GM23338 (cell line): Measurements from ENCODE around the gene LURAP1L.

ENCODE experiments used
- EZH2 ChIP-seq: fragments of 200-600 bp; sonication (generic); IDR thresholded peaks from one replicate; pipeline ENCODE4 v1.8.0; 2017; ENCODE audit warnings: antibody characterized with exemption, mild to moderate bottlenecking, low read depth; ENCODE audit not compliant: unreplicated experiment
- EZH2phosphoT487 ChIP-seq: fragments of 200-600 bp; sonication (generic); IDR thresholded peaks from one replicate; pipeline ENCODE4 v1.8.1; 2018; ENCODE audit warnings: antibody characterized with exemption; ENCODE audit not compliant: unreplicated experiment
- POLR2AphosphoS5 ChIP-seq: IDR thresholded peaks from 2 replicates; pipeline ENCODE4 v1.6.1; 2016; ENCODE audit warnings: antibody characterized with exemption, low read depth
- TF ChIP-seq, protein P1 (sequence below), 2 experiments: fragments of 200-600 bp in 1 of 2; sonication (generic) in 1 of 2; conservative IDR thresholded peaks; 2 replicates each; pipeline versions ENCODE4 v1.5.1 to v1.6.1; 2016 to 2017; ENCODE audit warnings: antibody characterized with exemption in 2 of 2, low read depth in 2 of 2, mild to moderate bottlenecking in 2 of 2, moderate library complexity in 1 of 2

DNA sequence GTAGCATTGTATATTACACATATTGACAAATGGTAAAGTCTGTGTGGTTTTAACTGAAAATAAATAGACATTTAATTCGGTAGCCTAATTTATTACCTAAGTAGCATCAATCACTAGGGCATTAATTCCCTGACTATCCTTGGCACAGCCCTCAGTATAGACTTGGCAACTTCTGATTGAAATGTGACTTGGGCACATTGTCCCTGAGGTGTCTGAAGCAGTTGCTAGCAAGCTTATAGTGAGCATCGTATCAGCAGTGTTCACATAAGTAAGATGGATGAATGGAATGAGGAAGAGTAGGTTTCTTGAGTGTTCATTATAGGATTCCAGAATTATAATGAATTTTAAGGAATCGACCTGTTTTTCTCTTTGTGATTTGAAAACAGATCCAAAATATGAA is 16.1 kb downstream of the LURAP1L start:
- no peak for TF ChIP-seq EZH2phosphoT487
- TF ChIP-seq, protein P1, sequence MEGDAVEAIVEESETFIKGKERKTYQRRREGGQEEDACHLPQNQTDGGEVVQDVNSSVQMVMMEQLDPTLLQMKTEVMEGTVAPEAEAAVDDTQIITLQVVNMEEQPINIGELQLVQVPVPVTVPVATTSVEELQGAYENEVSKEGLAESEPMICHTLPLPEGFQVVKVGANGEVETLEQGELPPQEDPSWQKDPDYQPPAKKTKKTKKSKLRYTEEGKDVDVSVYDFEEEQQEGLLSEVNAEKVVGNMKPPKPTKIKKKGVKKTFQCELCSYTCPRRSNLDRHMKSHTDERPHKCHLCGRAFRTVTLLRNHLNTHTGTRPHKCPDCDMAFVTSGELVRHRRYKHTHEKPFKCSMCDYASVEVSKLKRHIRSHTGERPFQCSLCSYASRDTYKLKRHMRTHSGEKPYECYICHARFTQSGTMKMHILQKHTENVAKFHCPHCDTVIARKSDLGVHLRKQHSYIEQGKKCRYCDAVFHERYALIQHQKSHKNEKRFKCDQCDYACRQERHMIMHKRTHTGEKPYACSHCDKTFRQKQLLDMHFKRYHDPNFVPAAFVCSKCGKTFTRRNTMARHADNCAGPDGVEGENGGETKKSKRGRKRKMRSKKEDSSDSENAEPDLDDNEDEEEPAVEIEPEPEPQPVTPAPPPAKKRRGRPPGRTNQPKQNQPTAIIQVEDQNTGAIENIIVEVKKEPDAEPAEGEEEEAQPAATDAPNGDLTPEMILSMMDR (conservative IDR thresholded peaks at IDR 0.05; ENCODE audit: low read depth in 2 of 2): no peak
- TF ChIP-seq POLR2AphosphoS5: no peak
- no peak for TF ChIP-seq EZH2
